MCF 10A (cell line): Measurements from ENCODE around the gene DBNDD2. TPM values are rescaled to one million over a fixed set of nuclear protein-coding genes. Genes with fewer than 3 reads are reported as not detected.

ENCODE experiments used
- BruUV-seq: library from RNA; stranded (reverse); fragments of 400-500 nt; replicated peaks from 2 replicates; lab custom pipeline; 2021; lab: Mats Ljungman, UMichigan
- CTCF ChIA-PET: fragments of 300-600 bp; sonication (Branson Sonifier 250); formaldehyde crosslinking; extraction: SDS; loops from one replicate; lab custom pipeline; 2021; ENCODE audit warnings: antibody characterized with exemption, inconsistent platforms; lab: Yijun Ruan, JAX
- POLR2A ChIA-PET: fragments of 300-600, 350-650 bp; sonication (Branson Sonifier 250); formaldehyde crosslinking; extraction: SDS; loops from one replicate; lab custom pipeline; 2020; ENCODE audit warnings: antibody characterized with exemption, inconsistent platforms; lab: Yijun Ruan, JAX
- DNase-seq: peaks from one replicate; pipeline ENCODE4 v3.0.0-alpha.2; 2018; ENCODE audit not compliant: unreplicated experiment
- H3K27ac Mint-ChIP-seq: one replicate; pipeline ENCODE4 v1.8.0; 2022; ENCODE audit warnings: mild to moderate bottlenecking, low read depth, mixed read lengths; ENCODE audit not compliant: unreplicated experiment
- H3K27me3 Mint-ChIP-seq: one replicate; pipeline ENCODE4 v1.8.0; 2022; ENCODE audit warnings: mixed read lengths; ENCODE audit not compliant: insufficient read depth, unreplicated experiment
- H3K36me3 Mint-ChIP-seq: one replicate; pipeline ENCODE4 v1.8.0; 2022; ENCODE audit warnings: mild to moderate bottlenecking, moderate library complexity, mixed read lengths; ENCODE audit not compliant: insufficient read depth, unreplicated experiment
- H3K4me1 Mint-ChIP-seq: one replicate; pipeline ENCODE4 v1.8.0; 2022; ENCODE audit warnings: mixed read lengths; ENCODE audit not compliant: insufficient read depth, unreplicated experiment
- H3K4me3 Mint-ChIP-seq: one replicate; pipeline ENCODE4 v1.8.0; 2022; ENCODE audit warnings: mild to moderate bottlenecking, moderate library complexity, mixed read lengths; ENCODE audit not compliant: unreplicated experiment
- H3K9me3 Mint-ChIP-seq: one replicate; pipeline ENCODE4 v1.8.0; 2022; ENCODE audit warnings: mixed read lengths; ENCODE audit not compliant: unreplicated experiment
- CTCF ChIP-seq: fragments of 200-600 bp; IDR thresholded peaks from one replicate; pipeline ENCODE4 v1.8.0; 2022; ENCODE audit warnings: antibody characterized with exemption, mild to moderate bottlenecking; ENCODE audit not compliant: unreplicated experiment
- intact Hi-C: fragments of 100-400 bp; cut with micrococcal nuclease; formaldehyde crosslinking; loops from 2 replicates; pipeline ENCODE4 v1.14.1; 2022
- total RNA-seq: library from RNA; stranded (reverse); gene quantifications from 2 replicates; pipeline ENCODE4 v1.2.3, GENCODE V29; 2022

The DBNDD2 gene
- total RNA-seq, 1 experiment from 2014 or later, result 9.1 TPM

- H3K9me3 Mint-ChIP-seq, result no peaks in the 10 kb centered on the region
- no peaks in the 10 kb centered on the region for H3K27me3 Mint-ChIP-seq
- no peak for TF ChIP-seq CTCF
- DNase-seq, result no peak
- intact Hi-C loops, result no loop called here
- POLR2A ChIA-PET, result interaction anchor here (0.6 to 34.6 kb wide), 3 partner anchors 16 to 48 kb away, joined by 3 to 1328 read pairs (median 9); partner anchors contain the start of genes PIGT and SDC4
- H3K27ac Mint-ChIP-seq, result no peak overlapping the region
- CTCF ChIA-PET, result interaction anchor here (0.8 to 12.8 kb wide), 8 partner anchors 22 to 402 kb away, joined by 3 to 123 read pairs (median 4); no protein-coding TSS in a partner anchor
- H3K36me3 Mint-ChIP-seq, result peaks cover 35% of the 10 kb centered on the region
- no peak overlapping the region for H3K4me3 Mint-ChIP-seq
- H3K4me1 Mint-ChIP-seq, result no peaks in the 10 kb centered on the region
- BruUV-seq, result no TSS peak
These were observed 39.7 kb upstream of the DBNDD2 start for GRCh38 chr20:45368221-45368980.

DNA sequence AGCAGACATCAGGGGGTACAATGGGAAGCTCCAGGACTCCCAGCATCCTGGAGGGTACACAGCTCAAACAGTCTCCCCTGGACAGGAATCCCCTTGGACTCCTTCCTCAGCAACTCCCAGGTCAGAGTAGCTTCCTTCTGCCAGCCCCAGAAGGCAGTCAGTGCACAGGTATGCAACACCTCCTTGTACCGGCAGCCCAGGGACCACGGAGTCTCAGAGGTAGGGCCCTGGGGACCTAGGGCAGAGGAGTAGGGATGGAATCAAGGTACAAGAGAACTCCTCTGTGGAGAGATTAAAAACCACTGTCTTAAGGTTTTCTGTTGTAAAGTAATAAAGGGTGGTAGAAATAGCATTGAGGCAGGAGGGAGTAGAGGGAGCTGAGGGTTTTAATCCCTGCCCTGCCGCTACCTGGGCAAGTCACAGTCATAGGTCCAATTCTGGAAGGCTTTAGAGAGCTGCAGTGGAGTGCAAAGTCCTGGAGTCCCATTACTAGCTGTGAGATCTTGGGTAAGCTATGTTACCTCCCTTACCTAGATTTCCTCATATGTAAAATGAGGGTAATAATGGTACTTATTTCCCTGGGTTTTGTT, 37.4 kb upstream of the DBNDD2 start:
- peaks cover 30% of the 10 kb centered on the region for H3K36me3 Mint-ChIP-seq
- H3K27ac Mint-ChIP-seq, result peak overlapping the region; percentile 19
- H3K9me3 Mint-ChIP-seq, result no peaks in the 10 kb centered on the region
- DNase-seq, result no peak
- H3K4me1 Mint-ChIP-seq, result peaks cover 5% of the 10 kb centered on the region
- intact Hi-C loops, result no loop called here
- no peaks in the 10 kb centered on the region for H3K27me3 Mint-ChIP-seq
- no peak overlapping the region for H3K4me3 Mint-ChIP-seq
- no peak for TF ChIP-seq CTCF
- no TSS peak for BruUV-seq
- CTCF ChIA-PET, result interaction anchor here (0.6 to 12.8 kb wide), 10 partner anchors 7 to 598 kb away, joined by 3 to 123 read pairs (median 3); partner anchors contain the start of gene SYS1
- POLR2A ChIA-PET, result interaction anchor here (0.6 to 34.6 kb wide), 6 partner anchors 8 to 73 kb away, joined by 3 to 1328 read pairs (median 3); partner anchors contain the start of genes PIGT, SDC4 and SYS1

DNA sequence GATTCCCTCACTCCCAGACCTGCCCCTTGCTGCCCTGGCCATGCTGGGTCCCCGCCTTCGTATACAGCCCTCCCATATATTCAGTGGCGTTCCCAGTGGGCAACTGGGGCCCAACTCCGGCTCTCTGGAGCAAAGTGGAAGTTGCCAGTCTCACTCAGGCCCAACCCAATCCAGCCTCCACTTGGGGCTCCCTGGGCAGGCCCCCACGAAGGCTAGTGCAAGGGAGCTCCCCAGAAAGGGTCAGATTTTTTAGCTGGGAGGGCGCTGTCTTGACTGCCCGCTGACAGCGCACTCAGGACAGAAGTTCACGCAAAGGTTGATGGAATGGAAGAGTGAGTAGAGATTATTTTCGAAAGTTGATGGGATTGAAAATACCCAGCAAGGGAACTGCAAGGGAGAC, 35.8 kb upstream of the DBNDD2 start:
- Mint-ChIP-seq H3K36me3 (peaks cover 19% of the 10 kb centered on the region), H3K27me3 (no peaks in the 10 kb centered on the region), H3K27ac (no peak overlapping the region), H3K9me3 (no peaks in the 10 kb centered on the region), H3K4me1 (peaks cover 5% of the 10 kb centered on the region), H3K4me3 (no peak overlapping the region)
- no peak for DNase-seq
- POLR2A ChIA-PET, result interaction anchor here (0.7 to 34.6 kb wide), 6 partner anchors 8 to 398 kb away, joined by 3 to 1328 read pairs (median 4); partner anchors contain the start of genes PIGT, SDC4 and SYS1
- CTCF ChIA-PET, result interaction anchor here (0.5 to 12.8 kb wide), 10 partner anchors 9 to 399 kb away, joined by 3 to 123 read pairs (median 6); partner anchors contain the start of gene SYS1
- intact Hi-C loops, result no loop called here
- BruUV-seq, result no TSS peak
- TF ChIP-seq CTCF, result no peak
